Head of caudate nucleus (tissue), 42 donors: ENCODE data around the gene ABCF1.
"Not testable (repeated sequence)": the region's sequence is repeated elsewhere in the genome, so short reads cannot be mapped to it uniquely, and the experiment has no call there.

Experiments used
- DNase-seq, 42 donors: peaks; one replicate each; pipeline versions ENCODE4 v3.0.0 to v3.0.0-alpha.2; 2020 to 2021; ENCODE audit warnings: mixed read lengths in 7 of 42
- intact Hi-C: fragments of 100-400 bp; cut with DNase I; formaldehyde crosslinking; loops from one replicate; pipeline ENCODE4 v1.15.0; 2022

The ABCF1 gene

DNA sequence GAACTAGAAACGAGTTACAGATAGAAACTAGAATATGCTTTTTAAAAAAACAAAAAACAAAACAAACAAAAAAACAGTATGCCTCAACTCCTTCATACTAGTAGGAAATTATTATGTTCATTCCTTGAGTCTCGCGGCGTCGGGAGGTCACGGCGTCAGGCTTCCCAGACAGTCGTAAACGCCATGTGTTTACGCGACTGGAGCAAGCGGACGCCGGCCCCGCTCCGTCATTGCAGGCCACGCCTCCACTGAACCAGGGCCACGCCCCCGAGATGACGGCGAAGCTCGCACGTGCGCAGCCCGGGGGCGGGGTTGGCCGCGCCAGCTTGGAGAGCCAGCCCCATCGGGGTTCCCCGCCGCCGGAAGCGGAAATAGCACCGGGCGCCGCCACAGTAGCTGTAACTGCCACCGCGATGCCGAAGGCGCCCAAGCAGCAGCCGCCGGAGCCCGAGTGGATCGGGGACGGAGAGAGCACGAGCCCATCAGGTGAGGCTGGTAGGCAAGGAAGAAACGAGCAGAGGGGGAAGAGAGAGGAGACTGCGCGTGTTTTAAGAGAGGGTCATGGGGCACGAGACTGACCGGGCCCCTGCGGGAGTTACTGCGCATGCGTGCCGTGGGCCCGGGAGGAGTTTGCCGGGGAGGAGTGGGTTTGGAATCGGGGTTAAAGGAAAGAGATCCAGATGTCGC lies at the start of gene ABCF1:
Gene ABCF1 (plus strand): TSS at position 368 of the 687 bp plus-strand sequence. CDS start 46 bp downstream, at position 414.
- intact Hi-C loops, result loop anchor here (2.0 to 5.0 kb wide), 2 partner anchors 14 to 41 kb away; partner anchors contain the start of genes GNL1 and PRR3

GRCh38 chr6:30521952-30522351 lies 49.3 kb upstream of the ABCF1 start:
- DNase-seq, intact Hi-C loops: not testable (repeated sequence)

More for the DNA sequence above, at the start of gene ABCF1:
- peak; percentile 95 to 100 (median 99) for DNase-seq

GRCh38 chr6:30526444-30526843 lies 44.8 kb upstream of the ABCF1 start:
- DNase-seq, intact Hi-C loops: not testable (repeated sequence)

DNA sequence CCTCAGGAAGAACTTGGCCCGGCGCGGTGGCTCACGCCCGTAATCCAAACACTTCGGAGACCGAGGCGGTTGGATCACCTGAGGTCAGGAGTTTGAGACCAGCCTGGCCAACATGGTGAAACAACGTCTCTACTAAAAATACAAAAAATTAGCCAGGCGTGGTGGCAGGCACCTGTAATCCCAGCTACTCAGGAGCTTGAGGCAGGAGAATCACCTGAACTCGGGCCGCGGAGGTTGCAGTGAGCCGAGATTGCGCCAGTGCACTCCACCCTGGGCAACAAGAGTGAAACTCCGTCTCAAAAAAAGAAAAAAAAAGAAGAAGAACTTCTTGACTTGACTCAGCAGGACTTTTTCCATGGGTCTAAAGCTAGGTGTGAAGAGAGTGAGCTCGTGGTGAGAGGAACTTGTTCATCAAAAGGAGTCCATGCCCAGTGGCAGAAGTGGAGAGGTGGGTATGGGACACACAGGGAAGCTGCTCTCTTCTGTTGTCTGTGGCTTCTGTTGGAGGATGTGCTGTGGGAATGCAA lies 41.8 kb upstream of the ABCF1 start:
- peak in 1 of 42 donors; percentile 21 for DNase-seq
- intact Hi-C loops, result not testable (repeated sequence)

GRCh38 chr6:30530014-30530413 lies 41.2 kb upstream of the ABCF1 start:
- intact Hi-C loops, result no loop called here

GRCh38 chr6:30533460-30534294 lies 37.6 kb upstream of the ABCF1 start:
- intact Hi-C loops, result no loop called here
- no peak for DNase-seq

More at GRCh38 chr6:30530014-30530413, 41.2 kb upstream of the ABCF1 start:
- DNase-seq, result no peak

DNA sequence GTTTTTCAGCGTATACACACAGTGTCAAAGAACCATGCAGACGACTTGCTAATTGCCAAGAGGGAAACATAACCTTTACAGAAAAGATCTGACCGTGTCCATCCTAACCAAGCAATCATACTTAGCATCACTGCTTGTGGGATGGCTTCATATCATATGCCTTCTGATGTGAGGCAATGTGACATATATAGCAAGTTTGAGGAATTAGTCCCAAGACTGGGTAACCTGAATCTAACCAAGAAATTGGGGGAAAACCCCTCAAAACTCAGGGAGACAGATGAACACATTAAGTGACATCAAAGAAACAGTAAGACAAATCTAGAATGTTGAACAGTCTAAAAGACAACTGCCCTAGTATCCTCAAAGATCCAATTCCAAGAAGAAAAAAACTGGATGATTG lies 33.3 kb upstream of the ABCF1 start:
- intact Hi-C loops, result no loop called here
- no peak for DNase-seq

- peak; percentile 65 to 91 (median 81) for DNase-seq
- intact Hi-C loops, result loop anchor here (5.0 to 10.0 kb wide), 2 partner anchors 53 to 59 kb away; no protein-coding TSS in a partner anchor
Measured at GRCh38 chr6:30541515-30542403, 29.5 kb upstream of the ABCF1 start.

GRCh38 chr6:30542404-30542725 lies 28.9 kb upstream of the ABCF1 start:
- intact Hi-C loops, result loop anchor here (5.0 to 10.0 kb wide), 2 partner anchors 52 to 60 kb away; no protein-coding TSS in a partner anchor
- no peak for DNase-seq

DNA sequence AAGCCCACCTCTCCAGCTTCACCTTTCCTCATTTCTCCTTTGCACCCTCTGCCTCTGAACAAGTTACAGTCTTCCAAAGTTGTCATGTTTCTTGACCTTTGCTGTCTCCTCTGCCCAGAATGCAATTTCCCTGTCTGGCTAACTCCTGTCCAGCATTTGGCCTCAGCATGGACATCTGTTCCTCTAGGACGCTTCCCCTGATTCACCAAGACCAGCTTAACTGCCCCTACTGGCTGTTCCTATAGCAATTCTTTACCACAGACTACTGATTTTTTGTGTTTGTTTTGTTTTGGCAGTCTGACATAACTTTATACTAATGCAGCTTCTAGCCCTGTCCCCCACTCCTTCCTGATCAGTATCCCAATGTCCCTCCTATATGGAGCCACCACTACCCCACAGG lies 28.3 kb upstream of the ABCF1 start:
- intact Hi-C loops, result loop anchor here (5.0 to 10.0 kb wide), 2 partner anchors 52 to 61 kb away; no protein-coding TSS in a partner anchor
- no peak for DNase-seq

DNA sequence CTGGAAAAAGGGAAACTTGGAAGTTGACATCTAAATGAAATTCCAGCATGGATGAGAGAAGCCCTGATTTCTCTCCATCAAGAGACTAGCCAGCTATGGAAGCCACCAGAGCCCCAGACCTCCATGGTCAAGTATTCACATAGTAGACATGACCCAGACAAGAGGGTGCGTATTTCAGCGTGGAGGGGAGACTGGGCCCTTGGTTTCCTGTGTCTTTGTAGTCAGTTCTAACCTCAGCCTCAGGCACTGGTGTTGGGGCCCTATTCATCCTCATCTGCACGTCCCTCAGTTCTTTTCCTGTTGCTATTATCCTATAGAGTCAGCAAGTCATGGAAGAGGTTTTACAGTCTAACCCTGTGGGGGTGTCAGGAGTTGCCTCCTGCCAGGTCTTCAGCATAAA lies 27.4 kb upstream of the ABCF1 start:
- intact Hi-C loops, result loop anchor here (5.0 to 10.0 kb wide), 2 partner anchors 51 to 62 kb away; no protein-coding TSS in a partner anchor
- DNase-seq, result no peak

- intact Hi-C loops, result loop anchor here (5.0 to 10.0 kb wide), 2 partner anchors 50 to 62 kb away; no protein-coding TSS in a partner anchor
- peak in 12 of 42 donors; percentile 6 to 59 (median 27) for DNase-seq
Measured at GRCh38 chr6:30544666-30545272, 26.5 kb upstream of the ABCF1 start.

- intact Hi-C loops, result loop anchor here (10.0 kb wide), 1 partner anchor 47 kb away; no protein-coding TSS in a partner anchor
- DNase-seq, result no peak
Measured at GRCh38 chr6:30547454-30547853, 23.8 kb upstream of the ABCF1 start.

GRCh38 chr6:30548375-30548774 lies 22.9 kb upstream of the ABCF1 start:
- intact Hi-C loops, result loop anchor here (10.0 kb wide), 1 partner anchor 46 kb away; no protein-coding TSS in a partner anchor
- DNase-seq, result no peak

DNA sequence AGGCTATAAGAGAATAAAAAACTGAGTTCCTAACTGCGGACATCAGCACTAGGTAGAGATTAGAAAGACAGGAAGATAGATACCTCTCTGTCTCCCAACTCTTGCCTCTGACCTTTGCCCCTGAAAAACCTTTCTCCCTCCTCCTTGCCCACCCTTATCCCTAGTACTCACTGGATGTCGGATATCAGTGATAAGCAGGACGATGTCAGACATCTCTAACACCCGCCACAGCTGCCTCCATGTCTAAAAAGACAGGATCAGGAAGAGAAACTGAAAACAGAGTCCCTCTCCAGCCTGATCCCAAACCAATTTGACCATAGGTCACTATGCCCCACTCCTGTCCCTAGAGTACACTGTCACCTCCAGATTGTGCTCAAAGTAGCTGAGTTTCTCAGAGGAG lies 16.8 kb upstream of the ABCF1 start:
- no peak for DNase-seq
- intact Hi-C loops, result no loop called here

GRCh38 chr6:30554962-30555815 lies 16.1 kb upstream of the ABCF1 start:
- peak in 33 of 42 donors; percentile 25 to 76 (median 48) for DNase-seq
- intact Hi-C loops, result no loop called here

DNA sequence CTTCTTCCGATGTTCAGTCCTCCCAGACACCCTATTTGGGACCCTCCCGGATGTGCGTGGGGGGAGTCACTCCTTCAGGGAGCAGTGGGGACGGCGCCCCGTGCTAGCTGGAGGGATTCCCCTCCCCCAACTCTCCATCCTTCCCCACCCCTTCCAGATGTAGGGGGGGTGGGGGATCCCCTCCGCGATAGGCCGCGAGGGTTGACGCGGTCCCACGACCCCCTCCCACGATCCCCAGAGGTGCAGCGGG lies 15.5 kb upstream of the ABCF1 start:
- DNase-seq, result peak in 6 of 42 donors; percentile 22 to 71 (median 54)
- intact Hi-C loops, result loop anchor here (2.0 kb wide), 1 partner anchor 15 kb away; the partner anchor contains the start of gene ABCF1
